H9 (cell line): ENCODE measurements around the gene NPR1. TPM values are rescaled to one million over a fixed set of nuclear protein-coding genes. Genes with fewer than 3 reads are reported as not detected.

Source experiments
- DNase-seq: peaks from one replicate; pipeline ENCODE4 v3.0.0-alpha.2; 2017
- H2AFZ ChIP-seq: one replicate; pipeline ENCODE4 v1.6.1; 2013; ENCODE audit warnings: mild to moderate bottlenecking, low read length, control low read depth, moderate library complexity
- H2AK5ac ChIP-seq: 2 replicates; pipeline ENCODE4 v1.6.1; 2013; ENCODE audit warnings: low read length, control low read depth, mixed read lengths; ENCODE audit not compliant: insufficient read length
- H2BK120ac ChIP-seq: one replicate; pipeline ENCODE4 v1.6.1; 2013; ENCODE audit warnings: low read depth, mild to moderate bottlenecking, low read length, control low read depth, inconsistent platforms; ENCODE audit not compliant: poor library complexity, severe bottlenecking
- H2BK12ac ChIP-seq: 2 replicates; pipeline ENCODE4 v1.6.1; 2013; ENCODE audit warnings: low read length, control low read depth, mixed read lengths, low read depth; ENCODE audit not compliant: insufficient read length
- H2BK15ac ChIP-seq: 2 replicates; pipeline ENCODE4 v1.6.1; 2013; ENCODE audit warnings: low read depth, low read length, control low read depth
- H2BK20ac ChIP-seq: one replicate; pipeline ENCODE4 v1.6.1; 2013; ENCODE audit warnings: low read depth, mild to moderate bottlenecking, low read length, control low read depth, inconsistent platforms; ENCODE audit not compliant: poor library complexity, severe bottlenecking
- H2BK5ac ChIP-seq: 2 replicates; pipeline ENCODE4 v1.6.1; 2013; ENCODE audit warnings: low read length, control low read depth, mixed read lengths; ENCODE audit not compliant: insufficient read length
- H3K14ac ChIP-seq: 2 replicates; pipeline ENCODE4 v1.6.1; 2013; ENCODE audit warnings: low read length, control low read depth; ENCODE audit not compliant: insufficient read depth
- H3K18ac ChIP-seq: 2 replicates; pipeline ENCODE4 v1.6.1; 2013; ENCODE audit warnings: low read depth, mild to moderate bottlenecking, mixed read lengths, low read length, control low read depth; ENCODE audit not compliant: insufficient read length
- H3K23ac ChIP-seq: 2 replicates; pipeline ENCODE4 v1.6.1; 2013; ENCODE audit warnings: low read length, control low read depth, mixed read lengths, low read depth; ENCODE audit not compliant: insufficient read length
- H3K23me2 ChIP-seq: 2 replicates; pipeline ENCODE4 v1.6.1; 2013; ENCODE audit warnings: low read depth, mild to moderate bottlenecking, mixed read lengths, low read length, control low read depth; ENCODE audit not compliant: insufficient read length, poor library complexity, severe bottlenecking
- H3K27ac ChIP-seq: 2 replicates; pipeline ENCODE4 v1.5.1; 2013; ENCODE audit warnings: low read length, control low read depth, mixed read lengths, low read depth; ENCODE audit not compliant: insufficient read length
- H3K27me3 ChIP-seq: 2 replicates; pipeline ENCODE4 v1.6.1; 2013; ENCODE audit warnings: low read length, control low read depth, inconsistent platforms; ENCODE audit not compliant: insufficient read depth
- H3K4ac ChIP-seq: 2 replicates; pipeline ENCODE4 v1.6.1; 2013; ENCODE audit warnings: low read depth, mild to moderate bottlenecking, control low read depth, inconsistent platforms, low read length, moderate library complexity
- H3K4me1 ChIP-seq: 2 replicates; pipeline ENCODE4 v1.6.1; 2013; ENCODE audit warnings: low read length, control low read depth, inconsistent platforms; ENCODE audit not compliant: insufficient read depth
- H3K4me2 ChIP-seq: 2 replicates; pipeline ENCODE4 v1.6.1; 2013; ENCODE audit warnings: low read length, control low read depth, mixed read lengths; ENCODE audit not compliant: insufficient read length, insufficient read depth
- H3K56ac ChIP-seq: 2 replicates; pipeline ENCODE4 v1.6.1; 2013; ENCODE audit warnings: low read depth, mild to moderate bottlenecking, mixed read lengths, low read length, control low read depth; ENCODE audit not compliant: insufficient read length
- H3K79me1 ChIP-seq: 2 replicates; pipeline ENCODE4 v1.6.1; 2013; ENCODE audit warnings: low read depth, mild to moderate bottlenecking, moderate library complexity, low read length, control low read depth, inconsistent platforms; ENCODE audit not compliant: insufficient read depth, poor library complexity, severe bottlenecking
- H3K79me2 ChIP-seq: 2 replicates; pipeline ENCODE4 v1.6.1; 2013; ENCODE audit warnings: low read length, control low read depth, inconsistent platforms; ENCODE audit not compliant: insufficient read depth
- H3K9ac ChIP-seq: 2 replicates; pipeline ENCODE4 v1.6.1; 2013; ENCODE audit warnings: low read length, control low read depth, mixed read lengths; ENCODE audit not compliant: insufficient read length; ENCODE audit errors: extremely low read depth
- H3K9me3 ChIP-seq: one replicate; pipeline ENCODE4 v1.6.1; 2013; ENCODE audit warnings: low read depth, low read length, inconsistent platforms; ENCODE audit not compliant: control insufficient read depth
- H3T11ph ChIP-seq: one replicate; pipeline ENCODE4 v1.6.1; 2013; ENCODE audit warnings: mild to moderate bottlenecking, low read length, control low read depth, inconsistent platforms
- H4K20me1 ChIP-seq: one replicate; pipeline ENCODE4 v1.6.1; 2013; ENCODE audit not compliant: control insufficient read depth, insufficient read length, insufficient read depth
- H4K5ac ChIP-seq: 2 replicates; pipeline ENCODE4 v1.6.1; 2013; ENCODE audit warnings: low read depth, mild to moderate bottlenecking, mixed read lengths, low read length, control low read depth; ENCODE audit not compliant: insufficient read length
- H4K8ac ChIP-seq: replicated peaks from 2 replicates; pipeline ENCODE4 v1.6.1; 2013; ENCODE audit warnings: low read length, control low read depth, mixed read lengths, low read depth; ENCODE audit not compliant: insufficient read length
- H4K91ac ChIP-seq: 2 replicates; pipeline ENCODE4 v1.6.1; 2013; ENCODE audit warnings: low read depth, mild to moderate bottlenecking, moderate library complexity, mixed read lengths, low read length, control low read depth; ENCODE audit not compliant: insufficient read length
- H3K27ac Mint-ChIP-seq, 3 experiments: 2 replicates in 2 of 3; 3 replicates in 1 of 3; pipeline ENCODE4 v1.8.0; 2020 to 2021; ENCODE audit warnings: mixed read lengths in 3 of 3, mild to moderate bottlenecking in 1 of 3, moderate library complexity in 1 of 3
- H3K27me3 Mint-ChIP-seq: 2 replicates; pipeline ENCODE4 v1.8.0; 2021; ENCODE audit warnings: low read depth, mild to moderate bottlenecking, moderate library complexity, mixed read lengths
- H3K36me3 Mint-ChIP-seq, 3 experiments: 2 replicates in 2 of 3; 3 replicates in 1 of 3; pipeline ENCODE4 v1.8.0; 2020 to 2021; ENCODE audit warnings: low read depth in 3 of 3, mixed read lengths in 3 of 3; ENCODE audit not compliant: insufficient read depth in 1 of 3
- H3K4me1 Mint-ChIP-seq, 2 experiments: 2 replicates each; pipeline ENCODE4 v1.8.0; 2020; ENCODE audit warnings: mixed read lengths in 2 of 2
- H3K4me3 Mint-ChIP-seq, 2 experiments: 2 replicates in 1 of 2; 3 replicates in 1 of 2; pipeline ENCODE4 v1.8.0; 2020 to 2021; ENCODE audit warnings: mild to moderate bottlenecking in 2 of 2, mixed read lengths in 2 of 2, moderate library complexity in 1 of 2
- H3K9me3 Mint-ChIP-seq, 2 experiments: 2 replicates in 1 of 2; 3 replicates in 1 of 2; pipeline ENCODE4 v1.8.0; 2020; ENCODE audit warnings: mild to moderate bottlenecking in 2 of 2, mixed read lengths in 2 of 2, moderate library complexity in 1 of 2
- WGBS: extraction: QIAGEN DNeasy Blood & Tissue Kit; methylation state at CpG from one replicate; pipeline ENCODE4 v1.1.7; 2013; ENCODE audit warnings: missing lambda C conversion rate, low lambda C conversion rate, mixed read lengths; ENCODE audit not compliant: insufficient read length; ENCODE audit errors: extremely low coverage; 5-methylcytosine and 5-hydroxymethylcytosine counted together
- total RNA-seq: library from RNA; stranded (reverse); gene quantifications from 2 replicates; pipeline ENCODE4 v1.2.1, GENCODE V29; 2021
- TF ChIP-seq, protein P1 (sequence below): fragments of 200-600 bp; sonication (generic); conservative IDR thresholded peaks from 3 replicates; pipeline ENCODE4 v1.8.0; 2021; ENCODE audit warnings: antibody characterized with exemption, mild to moderate bottlenecking

The NPR1 gene
- total RNA-seq, 1 experiment from 2014 or later = 8.6 TPM

DNA sequence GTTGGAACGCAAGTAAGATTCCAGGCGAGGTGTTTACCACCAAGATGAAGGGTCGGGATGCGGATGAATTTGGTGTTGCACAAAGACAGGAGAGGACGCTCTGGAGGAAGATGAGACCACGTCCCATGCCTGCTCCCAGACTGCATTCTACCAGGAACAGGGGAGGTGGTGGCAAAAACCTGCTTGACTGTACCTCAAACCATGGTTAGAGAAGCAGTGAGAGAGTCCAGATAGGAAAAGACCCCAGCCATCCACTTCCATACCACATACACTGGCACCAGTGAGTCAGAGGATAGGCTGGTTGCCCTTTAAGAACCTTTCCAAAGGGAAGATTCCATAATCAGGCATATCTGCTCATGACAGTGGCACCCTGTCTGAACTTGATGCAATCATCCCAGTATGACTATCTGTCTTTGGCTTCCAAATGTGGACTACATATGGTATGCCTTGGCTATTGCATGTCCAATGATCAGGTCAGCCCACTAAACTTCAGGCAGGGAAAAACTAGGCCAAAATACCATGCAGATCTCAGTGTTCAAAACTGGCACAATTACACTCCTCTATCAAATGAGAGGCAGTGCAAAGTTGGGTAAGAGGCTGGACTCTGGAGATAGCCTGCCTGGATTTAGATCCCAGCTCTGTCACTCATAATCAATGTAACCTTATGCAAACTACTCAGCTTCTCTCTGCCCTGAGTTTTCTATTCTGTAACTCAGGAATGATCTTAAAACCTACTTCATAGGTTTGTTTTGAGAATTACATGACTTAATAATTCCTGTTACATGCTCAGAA lies 20.6 kb downstream of the NPR1 start:
- Histone ChIP-seq H4K91ac (no peak overlapping the region), H3K23me2 (no peaks in the 10 kb centered on the region), H2AFZ (no peak overlapping the region), H2BK20ac (no peak overlapping the region), H4K8ac (no peak overlapping the region), H3T11ph (no peak overlapping the region), H3K14ac (no peak overlapping the region), H3K4me1 (peaks cover 12% of the 10 kb centered on the region; the same call in 1 of the 2 replicates), H4K20me1 (no peaks in the 10 kb centered on the region), H2BK120ac (no peak overlapping the region), H3K4ac (no peak overlapping the region), H2AK5ac (no peak overlapping the region), H4K5ac (no peak overlapping the region), H2BK5ac (no peak overlapping the region), H3K4me2 (no peak overlapping the region), H3K27me3 (no peaks in the 10 kb centered on the region), H3K9me3 (no peaks in the 10 kb centered on the region), H2BK15ac (no peak overlapping the region), H3K18ac (no peak overlapping the region), H3K27ac (no peak overlapping the region), H2BK12ac (no peak overlapping the region), H3K9ac (no peak overlapping the region), H3K79me1 (no peaks in the 10 kb centered on the region), H3K56ac (no peak overlapping the region), H3K79me2 (no peaks in the 10 kb centered on the region), H3K23ac (no peak overlapping the region)
- TF ChIP-seq, protein P1, sequence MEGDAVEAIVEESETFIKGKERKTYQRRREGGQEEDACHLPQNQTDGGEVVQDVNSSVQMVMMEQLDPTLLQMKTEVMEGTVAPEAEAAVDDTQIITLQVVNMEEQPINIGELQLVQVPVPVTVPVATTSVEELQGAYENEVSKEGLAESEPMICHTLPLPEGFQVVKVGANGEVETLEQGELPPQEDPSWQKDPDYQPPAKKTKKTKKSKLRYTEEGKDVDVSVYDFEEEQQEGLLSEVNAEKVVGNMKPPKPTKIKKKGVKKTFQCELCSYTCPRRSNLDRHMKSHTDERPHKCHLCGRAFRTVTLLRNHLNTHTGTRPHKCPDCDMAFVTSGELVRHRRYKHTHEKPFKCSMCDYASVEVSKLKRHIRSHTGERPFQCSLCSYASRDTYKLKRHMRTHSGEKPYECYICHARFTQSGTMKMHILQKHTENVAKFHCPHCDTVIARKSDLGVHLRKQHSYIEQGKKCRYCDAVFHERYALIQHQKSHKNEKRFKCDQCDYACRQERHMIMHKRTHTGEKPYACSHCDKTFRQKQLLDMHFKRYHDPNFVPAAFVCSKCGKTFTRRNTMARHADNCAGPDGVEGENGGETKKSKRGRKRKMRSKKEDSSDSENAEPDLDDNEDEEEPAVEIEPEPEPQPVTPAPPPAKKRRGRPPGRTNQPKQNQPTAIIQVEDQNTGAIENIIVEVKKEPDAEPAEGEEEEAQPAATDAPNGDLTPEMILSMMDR = no peak
- no CpG with 5 or more reads among the region's 6 CpGs for WGBS
- DNase-seq = no peak
- H3K9me3 Mint-ChIP-seq = no peaks in the 10 kb centered on the region
- no peak overlapping the region for H3K4me3 Mint-ChIP-seq
- H3K27ac Mint-ChIP-seq = peak overlapping the region in 1 of 3 experiments; percentile 48; a peak in 1 of 7 replicates
- H3K36me3 Mint-ChIP-seq = no peaks in the 10 kb centered on the region
- H3K27me3 Mint-ChIP-seq = no peaks in the 10 kb centered on the region
- peaks cover 22 to 23% of the 10 kb centered on the region in 2 experiments for H3K4me1 Mint-ChIP-seq
